D721Med (cell line): Measurements from ENCODE around the gene FOXP1.

Source experiments
- DNase-seq: peaks from one replicate; pipeline ENCODE4 v3.0.0; 2011; ENCODE audit warnings: low spot score; ENCODE audit not compliant: insufficient read length
- FAIRE-seq: peaks from 2 replicates; lab custom pipeline; 2011; peaks lifted over from hg19 to GRCh38; lab: Jason Lieb, UNC
- CTCF ChIP-seq: IDR thresholded peaks from 2 replicates; pipeline ENCODE4 v1.5.1; 2012; ENCODE audit warnings: mild to moderate bottlenecking, control low read depth; ENCODE audit not compliant: insufficient read depth; ENCODE audit errors: missing control alignments

Gene FOXP1

GRCh38 chr3:71154846-71155245 lies 428.7 kb downstream of the FOXP1 start:
- DNase-seq: no peak
- FAIRE-seq: no peak
- no peak for TF ChIP-seq CTCF

- TF ChIP-seq CTCF: no peak
- FAIRE-seq: no peak
- no peak for DNase-seq
Observed at GRCh38 chr3:71153713-71154112, 429.8 kb downstream of the FOXP1 start.

GRCh38 chr3:71152892-71153265 lies 430.6 kb downstream of the FOXP1 start:
- no peak for TF ChIP-seq CTCF
- DNase-seq (no peak), FAIRE-seq (no peak)

- DNase-seq (no peak), FAIRE-seq (no peak)
- no peak for TF ChIP-seq CTCF
Observed at GRCh38 chr3:71152039-71152891, 431.3 kb downstream of the FOXP1 start.

- DNase-seq: no peak
- no peak for TF ChIP-seq CTCF
- no peak for FAIRE-seq
Observed at GRCh38 chr3:71149959-71150954, 433.3 kb downstream of the FOXP1 start.

- no peak for TF ChIP-seq CTCF
- FAIRE-seq (no peak), DNase-seq (no peak)
Observed at GRCh38 chr3:71148455-71149060, 435.0 kb downstream of the FOXP1 start.
